Rectal smooth muscle tissue (tissue), 1 donor: ENCODE data around the gene TBCD.

ENCODE experiments used
- H3K27ac ChIP-seq: one replicate; pipeline ENCODE4 v1.7.0; 2013; ENCODE audit warnings: low read depth, low read length, inconsistent platforms
- H3K27me3 ChIP-seq: one replicate; pipeline ENCODE4 v1.7.0; 2013; ENCODE audit warnings: low read length; ENCODE audit not compliant: control insufficient read depth, insufficient read depth
- H3K36me3 ChIP-seq: one replicate; pipeline ENCODE4 v1.7.0; 2013; ENCODE audit warnings: low read length; ENCODE audit not compliant: control insufficient read depth, insufficient read depth
- H3K4me1 ChIP-seq: one replicate; pipeline ENCODE4 v1.7.0; 2013; ENCODE audit warnings: low read length; ENCODE audit not compliant: control insufficient read depth, insufficient read depth
- H3K4me3 ChIP-seq: one replicate; pipeline ENCODE4 v1.7.0; 2013; ENCODE audit warnings: low read length
- H3K9ac ChIP-seq: one replicate; pipeline ENCODE4 v1.7.0; 2013; ENCODE audit warnings: low read length

TBCD gene

GRCh38 chr17:82917699-82918345 is 166.0 kb downstream of the TBCD start:
- Histone ChIP-seq H3K4me3 (no peak overlapping the region), H3K27ac (no peak overlapping the region), H3K4me1 (no peaks in the 10 kb centered on the region), H3K27me3 (no peaks in the 10 kb centered on the region), H3K9ac (no peak overlapping the region), H3K36me3 (no peaks in the 10 kb centered on the region)

GRCh38 chr17:82918508-82918907 is 166.6 kb downstream of the TBCD start:
- H3K4me1 ChIP-seq, result no peaks in the 10 kb centered on the region
- H3K4me3 ChIP-seq, result no peak overlapping the region
- no peaks in the 10 kb centered on the region for H3K27me3 ChIP-seq
- H3K9ac ChIP-seq, result no peak overlapping the region
- no peak overlapping the region for H3K27ac ChIP-seq
- H3K36me3 ChIP-seq, result no peaks in the 10 kb centered on the region

- H3K9ac ChIP-seq, result no peak overlapping the region
- no peaks in the 10 kb centered on the region for H3K4me1 ChIP-seq
- H3K27me3 ChIP-seq, result no peaks in the 10 kb centered on the region
- H3K4me3 ChIP-seq, result no peak overlapping the region
- H3K27ac ChIP-seq, result no peak overlapping the region
- H3K36me3 ChIP-seq, result peaks cover 4% of the 10 kb centered on the region
These were observed 168.3 kb downstream of the TBCD start for GRCh38 chr17:82920150-82920549.

- Histone ChIP-seq H3K4me1 (no peaks in the 10 kb centered on the region), H3K4me3 (no peak overlapping the region), H3K27me3 (no peaks in the 10 kb centered on the region), H3K36me3 (peaks cover 8% of the 10 kb centered on the region), H3K9ac (no peak overlapping the region), H3K27ac (no peak overlapping the region)
These were observed 168.8 kb downstream of the TBCD start for GRCh38 chr17:82920715-82921114.

GRCh38 chr17:82921426-82921825 is 169.6 kb downstream of the TBCD start:
- no peaks in the 10 kb centered on the region for H3K4me1 ChIP-seq
- H3K9ac ChIP-seq, result no peak overlapping the region
- H3K27me3 ChIP-seq, result no peaks in the 10 kb centered on the region
- H3K36me3 ChIP-seq, result peaks cover 8% of the 10 kb centered on the region
- no peak overlapping the region for H3K27ac ChIP-seq
- H3K4me3 ChIP-seq, result no peak overlapping the region

GRCh38 chr17:82922646-82923045 is 170.8 kb downstream of the TBCD start:
- no peak overlapping the region for H3K9ac ChIP-seq
- no peaks in the 10 kb centered on the region for H3K4me1 ChIP-seq
- no peak overlapping the region for H3K4me3 ChIP-seq
- no peak overlapping the region for H3K27ac ChIP-seq
- H3K27me3 ChIP-seq, result no peaks in the 10 kb centered on the region
- peaks cover 15% of the 10 kb centered on the region for H3K36me3 ChIP-seq

- Histone ChIP-seq H3K36me3 (peaks cover 16% of the 10 kb centered on the region), H3K27me3 (no peaks in the 10 kb centered on the region), H3K9ac (no peak overlapping the region), H3K4me3 (no peak overlapping the region), H3K4me1 (no peaks in the 10 kb centered on the region), H3K27ac (no peak overlapping the region)
These were observed 171.7 kb downstream of the TBCD start for GRCh38 chr17:82923366-82924113.

GRCh38 chr17:82924214-82924613 is 172.3 kb downstream of the TBCD start:
- Histone ChIP-seq H3K27ac (no peak overlapping the region), H3K4me1 (no peaks in the 10 kb centered on the region), H3K36me3 (peaks cover 16% of the 10 kb centered on the region), H3K4me3 (no peak overlapping the region), H3K27me3 (no peaks in the 10 kb centered on the region), H3K9ac (no peak overlapping the region)

GRCh38 chr17:82924812-82925211 is 172.9 kb downstream of the TBCD start:
- Histone ChIP-seq H3K27me3 (no peaks in the 10 kb centered on the region), H3K27ac (no peak overlapping the region), H3K36me3 (peaks cover 16% of the 10 kb centered on the region), H3K9ac (no peak overlapping the region), H3K4me3 (no peak overlapping the region), H3K4me1 (no peaks in the 10 kb centered on the region)

- Histone ChIP-seq H3K9ac (no peak overlapping the region), H3K4me1 (no peaks in the 10 kb centered on the region), H3K36me3 (peaks cover 19% of the 10 kb centered on the region), H3K27me3 (no peaks in the 10 kb centered on the region), H3K4me3 (no peak overlapping the region), H3K27ac (no peak overlapping the region)
These were observed 173.5 kb downstream of the TBCD start for GRCh38 chr17:82925336-82925735.

- H3K4me3 ChIP-seq, result no peak overlapping the region
- H3K27ac ChIP-seq, result no peak overlapping the region
- peaks cover 24% of the 10 kb centered on the region for H3K36me3 ChIP-seq
- no peak overlapping the region for H3K9ac ChIP-seq
- no peaks in the 10 kb centered on the region for H3K4me1 ChIP-seq
- no peaks in the 10 kb centered on the region for H3K27me3 ChIP-seq
These were observed 174.2 kb downstream of the TBCD start for GRCh38 chr17:82926081-82926480.

- Histone ChIP-seq H3K36me3 (peaks cover 24% of the 10 kb centered on the region), H3K4me1 (peaks cover 5% of the 10 kb centered on the region), H3K27me3 (no peaks in the 10 kb centered on the region), H3K9ac (no peak overlapping the region), H3K4me3 (no peak overlapping the region), H3K27ac (no peak overlapping the region)
These were observed 174.9 kb downstream of the TBCD start for GRCh38 chr17:82926716-82927115.

- H3K27me3 ChIP-seq, result no peaks in the 10 kb centered on the region
- no peak overlapping the region for H3K4me3 ChIP-seq
- peaks cover 27% of the 10 kb centered on the region for H3K36me3 ChIP-seq
- H3K27ac ChIP-seq, result no peak overlapping the region
- H3K4me1 ChIP-seq, result peaks cover 7% of the 10 kb centered on the region
- H3K9ac ChIP-seq, result no peak overlapping the region
These were observed 175.4 kb downstream of the TBCD start for GRCh38 chr17:82927311-82927660.
